Upper lobe of left lung (tissue), 4 donors: ENCODE measurements around the gene NEURL3.

Experiments
- POLR2AphosphoS5 ChIP-seq, 2 donors: sonication (generic); formaldehyde crosslinking; IDR thresholded peaks; one replicate each; pipeline ENCODE4 v1.5.1; 2017; ENCODE audit warnings: antibody characterized with exemption in 2 of 2
- TF ChIP-seq, protein P1 (sequence below), 6 experiments: fragments of 450-650 bp in 4 of 6; fragments of 200-600 bp in 2 of 6; sonication (generic) in 2 of 6; IDR thresholded peaks; one replicate each; pipeline ENCODE4 v1.5.1; 2016 to 2019; ENCODE audit warnings: antibody characterized with exemption in 6 of 6

GRCh38 chr2:96540136-96540535 lies 35.0 kb upstream of the NEURL3 start:
- no peak for TF ChIP-seq POLR2AphosphoS5 (IDR thresholded peaks at IDR 0.05)
- TF ChIP-seq, protein P1, sequence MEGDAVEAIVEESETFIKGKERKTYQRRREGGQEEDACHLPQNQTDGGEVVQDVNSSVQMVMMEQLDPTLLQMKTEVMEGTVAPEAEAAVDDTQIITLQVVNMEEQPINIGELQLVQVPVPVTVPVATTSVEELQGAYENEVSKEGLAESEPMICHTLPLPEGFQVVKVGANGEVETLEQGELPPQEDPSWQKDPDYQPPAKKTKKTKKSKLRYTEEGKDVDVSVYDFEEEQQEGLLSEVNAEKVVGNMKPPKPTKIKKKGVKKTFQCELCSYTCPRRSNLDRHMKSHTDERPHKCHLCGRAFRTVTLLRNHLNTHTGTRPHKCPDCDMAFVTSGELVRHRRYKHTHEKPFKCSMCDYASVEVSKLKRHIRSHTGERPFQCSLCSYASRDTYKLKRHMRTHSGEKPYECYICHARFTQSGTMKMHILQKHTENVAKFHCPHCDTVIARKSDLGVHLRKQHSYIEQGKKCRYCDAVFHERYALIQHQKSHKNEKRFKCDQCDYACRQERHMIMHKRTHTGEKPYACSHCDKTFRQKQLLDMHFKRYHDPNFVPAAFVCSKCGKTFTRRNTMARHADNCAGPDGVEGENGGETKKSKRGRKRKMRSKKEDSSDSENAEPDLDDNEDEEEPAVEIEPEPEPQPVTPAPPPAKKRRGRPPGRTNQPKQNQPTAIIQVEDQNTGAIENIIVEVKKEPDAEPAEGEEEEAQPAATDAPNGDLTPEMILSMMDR (IDR thresholded peaks at IDR 0.05) = no peak
